Adipocyte (in vitro differentiated cells): ENCODE data around the gene PSMB11.

Source experiments
- DNase-seq: peaks from one replicate; pipeline ENCODE4 v3.0.0-alpha.2; 2015; ENCODE audit warnings: low read depth
- H3K27me3 ChIP-seq: replicated peaks from 2 replicates; pipeline ENCODE4 v1.7.0; 2013; ENCODE audit warnings: mild to moderate bottlenecking, low read length, moderate library complexity; ENCODE audit not compliant: control insufficient read depth, insufficient read depth
- H3K36me3 ChIP-seq: 2 replicates; pipeline ENCODE4 v1.7.0; 2013; ENCODE audit warnings: low read length, mild to moderate bottlenecking, moderate library complexity; ENCODE audit not compliant: control insufficient read depth, insufficient read depth, severe bottlenecking
- H3K4me1 ChIP-seq: 2 replicates; pipeline ENCODE4 v1.7.0; 2013; ENCODE audit warnings: mild to moderate bottlenecking, low read length, moderate library complexity; ENCODE audit not compliant: control insufficient read depth, insufficient read depth
- H3K4me3 ChIP-seq: 2 replicates; pipeline ENCODE4 v1.7.0; 2013; ENCODE audit warnings: mild to moderate bottlenecking, low read length, moderate library complexity
- H3K9ac ChIP-seq: 2 replicates; pipeline ENCODE4 v1.7.0; 2013; ENCODE audit warnings: mild to moderate bottlenecking, low read length, moderate library complexity
- H3K9me3 ChIP-seq: 2 replicates; pipeline ENCODE4 v1.7.0; 2013; ENCODE audit warnings: mild to moderate bottlenecking, low read length, moderate library complexity; ENCODE audit not compliant: control insufficient read depth

Gene PSMB11

GRCh38 chr14:23018107-23018506, 23.9 kb upstream of the PSMB11 start:
- Histone ChIP-seq H3K9me3 (no peaks in the 10 kb centered on the region), H3K4me3 (no peak overlapping the region), H3K27me3 (no peaks in the 10 kb centered on the region), H3K4me1 (no peaks in the 10 kb centered on the region), H3K9ac (no peak overlapping the region), H3K36me3 (no peaks in the 10 kb centered on the region)
- DNase-seq: no peak

- no peaks in the 10 kb centered on the region for H3K27me3 ChIP-seq
- H3K9ac ChIP-seq: no peak overlapping the region
- DNase-seq: no peak
Measured at GRCh38 chr14:23020143-23021128, 21.6 kb upstream of the PSMB11 start.

GRCh38 chr14:23021434-23021833, 20.6 kb upstream of the PSMB11 start:
- Histone ChIP-seq H3K9me3 (no peaks in the 10 kb centered on the region), H3K4me3 (no peak overlapping the region), H3K27me3 (no peaks in the 10 kb centered on the region), H3K36me3 (peaks cover 16% of the 10 kb centered on the region), H3K9ac (no peak overlapping the region), H3K4me1 (no peaks in the 10 kb centered on the region)
- no peak for DNase-seq

More at GRCh38 chr14:23020143-23021128, 21.6 kb upstream of the PSMB11 start:
- no peak overlapping the region for H3K4me3 ChIP-seq
- peaks cover 6% of the 10 kb centered on the region for H3K36me3 ChIP-seq
- no peaks in the 10 kb centered on the region for H3K9me3 ChIP-seq
- H3K4me1 ChIP-seq: no peaks in the 10 kb centered on the region

GRCh38 chr14:23021889-23022442, 20.0 kb upstream of the PSMB11 start:
- H3K9ac ChIP-seq: no peak overlapping the region
- no peaks in the 10 kb centered on the region for H3K27me3 ChIP-seq
- H3K4me1 ChIP-seq: no peaks in the 10 kb centered on the region
- DNase-seq: no peak
- H3K9me3 ChIP-seq: no peaks in the 10 kb centered on the region
- H3K36me3 ChIP-seq: peaks cover 16% of the 10 kb centered on the region
- H3K4me3 ChIP-seq: no peak overlapping the region

GRCh38 chr14:23023022-23023794, 18.8 kb upstream of the PSMB11 start:
- Histone ChIP-seq H3K9ac (no peak overlapping the region), H3K4me1 (no peaks in the 10 kb centered on the region), H3K36me3 (peaks cover 22% of the 10 kb centered on the region), H3K9me3 (no peaks in the 10 kb centered on the region), H3K4me3 (no peak overlapping the region), H3K27me3 (no peaks in the 10 kb centered on the region)
- no peak for DNase-seq

GRCh38 chr14:23023795-23024152, 18.2 kb upstream of the PSMB11 start:
- Histone ChIP-seq H3K4me3 (no peak overlapping the region), H3K27me3 (no peaks in the 10 kb centered on the region), H3K36me3 (peaks cover 28% of the 10 kb centered on the region), H3K4me1 (peaks cover 3% of the 10 kb centered on the region), H3K9ac (no peak overlapping the region), H3K9me3 (no peaks in the 10 kb centered on the region)
- DNase-seq: no peak

GRCh38 chr14:23024612-23025075, 17.4 kb upstream of the PSMB11 start:
- no peak for DNase-seq
- Histone ChIP-seq H3K27me3 (no peaks in the 10 kb centered on the region), H3K4me3 (no peak overlapping the region), H3K4me1 (peaks cover 8% of the 10 kb centered on the region), H3K36me3 (peaks cover 36% of the 10 kb centered on the region), H3K9me3 (no peaks in the 10 kb centered on the region), H3K9ac (no peak overlapping the region)

- H3K36me3 ChIP-seq: peaks cover 36% of the 10 kb centered on the region
- H3K9me3 ChIP-seq: no peaks in the 10 kb centered on the region
- H3K27me3 ChIP-seq: no peaks in the 10 kb centered on the region
- H3K4me3 ChIP-seq: no peak overlapping the region
- DNase-seq: no peak
- no peak overlapping the region for H3K9ac ChIP-seq
- H3K4me1 ChIP-seq: peaks cover 8% of the 10 kb centered on the region
Measured at GRCh38 chr14:23025151-23025814, 16.7 kb upstream of the PSMB11 start.

GRCh38 chr14:23028799-23029198, 13.2 kb upstream of the PSMB11 start:
- Histone ChIP-seq H3K36me3 (peaks cover 62% of the 10 kb centered on the region), H3K9me3 (no peaks in the 10 kb centered on the region), H3K4me1 (peaks cover 15% of the 10 kb centered on the region), H3K9ac (no peak overlapping the region), H3K4me3 (no peak overlapping the region), H3K27me3 (no peaks in the 10 kb centered on the region)
- no peak for DNase-seq

- H3K9me3 ChIP-seq: no peaks in the 10 kb centered on the region
- H3K36me3 ChIP-seq: peaks cover 52% of the 10 kb centered on the region
- H3K27me3 ChIP-seq: no peaks in the 10 kb centered on the region
- H3K4me3 ChIP-seq: no peak overlapping the region
- H3K9ac ChIP-seq: no peak overlapping the region
- DNase-seq: no peak
- peaks cover 22% of the 10 kb centered on the region for H3K4me1 ChIP-seq
Measured at GRCh38 chr14:23030936-23031335, 11.1 kb upstream of the PSMB11 start.
